GM12892 (cell line): ENCODE measurements around the gene KDR.

Experiments used
- POLR2A ChIP-seq: IDR thresholded peaks from 2 replicates; pipeline ENCODE4 v1.6.1; 2011; ENCODE audit warnings: low read depth, low read length, control low read depth
- POLR2AphosphoS5 ChIP-seq: IDR thresholded peaks from 2 replicates; pipeline ENCODE4 v1.6.1; 2011; ENCODE audit warnings: low read depth, low read length, control low read depth
- TAF1 ChIP-seq: IDR thresholded peaks from 2 replicates; pipeline ENCODE4 v1.6.1; 2011; ENCODE audit warnings: low read depth, mild to moderate bottlenecking, control low read depth, low read length, borderline replicate concordance

DNA sequence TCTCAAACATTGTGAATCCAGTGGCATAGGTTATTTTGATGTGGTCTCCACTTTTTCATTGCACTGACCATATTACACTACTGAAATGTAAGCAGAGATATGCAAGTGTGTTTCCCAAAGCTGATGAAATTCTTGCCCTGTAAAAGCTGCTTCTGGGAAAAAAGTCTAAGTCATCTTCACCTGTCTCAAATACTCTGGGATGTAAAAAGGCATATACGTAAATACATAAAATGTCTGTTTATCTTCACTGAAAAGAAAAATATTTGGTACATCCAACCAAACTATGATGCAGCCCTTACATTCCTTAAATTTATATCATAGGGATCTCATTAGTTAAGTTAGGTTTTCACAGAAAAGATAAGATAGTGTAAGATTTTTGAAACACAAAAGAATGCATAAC lies 7.9 kb downstream of the KDR start:
- TF ChIP-seq POLR2A, result no peak
- no peak for TF ChIP-seq POLR2AphosphoS5
- TF ChIP-seq TAF1, result no peak
